Right ventricle myocardium inferior (tissue), 1 donor: ENCODE results near the gene APPL1. TPM values are rescaled to one million over a fixed set of nuclear protein-coding genes. Genes with fewer than 3 reads are reported as not detected.
"Not testable (repeated sequence)": the region's sequence is repeated elsewhere in the genome, so short reads cannot be mapped to it uniquely, and the experiment has no call there.

Experiments
- ATAC-seq: fragments of 200-7000 bp; cut with Tn5 transposase; one replicate; pipeline ENCODE4 v1.9.1; 2020; ENCODE audit warnings: mild to moderate bottlenecking, moderate library complexity
- DNase-seq: peaks from one replicate; pipeline ENCODE4 v3.0.0; 2021; ENCODE audit errors: missing footprints
- intact Hi-C: fragments of 100-400 bp; cut with DNase I; formaldehyde crosslinking; loops from one replicate; pipeline ENCODE4 v1.11.0; 2022
- total RNA-seq: library from RNA; stranded (reverse); fragmentation: NEBNext Ultra II Directional; extraction: Animal tissue kit (Norgen Biotek cat#: 25700); gene quantifications from one replicate; pipeline ENCODE4 v1.2.1, GENCODE V29; 2021
- donor health status: DM: no; HTN: yes; CAD: no; lungs with severe emphysema.

APPL1 gene
- total RNA-seq, 1 donor from 2014 or later = 43.6 TPM

GRCh38 chr3:57256844-57257243 is 29.3 kb downstream of the APPL1 start:
- DNase-seq (no peak), ATAC-seq (no peak)
- intact Hi-C loops = no loop called here

GRCh38 chr3:57257678-57258077 is 30.1 kb downstream of the APPL1 start:
- no peak for ATAC-seq
- no peak for DNase-seq
- intact Hi-C loops = no loop called here

- intact Hi-C loops = no loop called here
- ATAC-seq = no peak
- no peak for DNase-seq
These were observed 33.6 kb downstream of the APPL1 start for GRCh38 chr3:57261119-57261518.

- intact Hi-C loops = no loop called here
- ATAC-seq (no peak), DNase-seq (no peak)
These were observed 34.4 kb downstream of the APPL1 start for GRCh38 chr3:57261929-57262328.

GRCh38 chr3:57268416-57268815 is 40.9 kb downstream of the APPL1 start:
- intact Hi-C loops = no loop called here

GRCh38 chr3:57274845-57275244 is 47.3 kb downstream of the APPL1 start:
- intact Hi-C loops = no loop called here
- DNase-seq (no peak), ATAC-seq (no peak)

More at GRCh38 chr3:57268416-57268815, 40.9 kb downstream of the APPL1 start:
- DNase-seq = no peak
- no peak for ATAC-seq

GRCh38 chr3:57275393-57275792 is 47.9 kb downstream of the APPL1 start:
- DNase-seq (no peak), ATAC-seq (no peak)
- intact Hi-C loops = no loop called here

- intact Hi-C loops = no loop called here
- DNase-seq (no peak), ATAC-seq (no peak)
These were observed 50.7 kb downstream of the APPL1 start for GRCh38 chr3:57278237-57278636.

GRCh38 chr3:57279685-57280084 is 52.2 kb downstream of the APPL1 start:
- DNase-seq (no peak), ATAC-seq (no peak)
- intact Hi-C loops = no loop called here

- DNase-seq (no peak), ATAC-seq (no peak)
- intact Hi-C loops = no loop called here
These were observed 54.2 kb downstream of the APPL1 start for GRCh38 chr3:57281715-57282114.

- DNase-seq (no peak), ATAC-seq (no peak)
- intact Hi-C loops = no loop called here
These were observed 55.8 kb downstream of the APPL1 start for GRCh38 chr3:57283334-57283733.

- intact Hi-C loops = no loop called here
- ATAC-seq (no peak), DNase-seq (no peak)
These were observed 59.7 kb downstream of the APPL1 start for GRCh38 chr3:57287205-57287604.

GRCh38 chr3:57288403-57288802 is 60.9 kb downstream of the APPL1 start:
- DNase-seq = no peak
- intact Hi-C loops = no loop called here
- no peak for ATAC-seq

- intact Hi-C loops = no loop called here
- DNase-seq (no peak), ATAC-seq (peak; percentile 63)
These were observed 64.8 kb downstream of the APPL1 start, which contains the start of gene ASB14 for GRCh38 chr3:57292159-57292896. Gene ASB14, minus strand, starts transcription at chr3:57292685. Its CDS starts 652 bp downstream, at chr3:57292033.

- ATAC-seq = no peak
- no peak for DNase-seq
- intact Hi-C loops = no loop called here
These were observed 65.5 kb downstream of the APPL1 start for GRCh38 chr3:57292897-57293526.

- no peak for ATAC-seq
- no peak for DNase-seq
- intact Hi-C loops = no loop called here
These were observed 70.5 kb downstream of the APPL1 start for GRCh38 chr3:57298041-57298440.

GRCh38 chr3:57303520-57303919 is 76.0 kb downstream of the APPL1 start:
- ATAC-seq, DNase-seq, intact Hi-C loops: not testable (repeated sequence)

- intact Hi-C loops = no loop called here
- no peak for ATAC-seq
- no peak for DNase-seq
These were observed 82.3 kb downstream of the APPL1 start for GRCh38 chr3:57309769-57310360.

GRCh38 chr3:57314204-57314603 is 86.7 kb downstream of the APPL1 start:
- ATAC-seq (no peak), DNase-seq (no peak)
- intact Hi-C loops = no loop called here
